Measurements from ENCODE around the gene OR10J1.
"Not testable (repeated sequence)": the region's sequence is repeated elsewhere in the genome, so short reads cannot be mapped to it uniquely, and the experiment has no call there.

The OR10J1 gene

DNA sequence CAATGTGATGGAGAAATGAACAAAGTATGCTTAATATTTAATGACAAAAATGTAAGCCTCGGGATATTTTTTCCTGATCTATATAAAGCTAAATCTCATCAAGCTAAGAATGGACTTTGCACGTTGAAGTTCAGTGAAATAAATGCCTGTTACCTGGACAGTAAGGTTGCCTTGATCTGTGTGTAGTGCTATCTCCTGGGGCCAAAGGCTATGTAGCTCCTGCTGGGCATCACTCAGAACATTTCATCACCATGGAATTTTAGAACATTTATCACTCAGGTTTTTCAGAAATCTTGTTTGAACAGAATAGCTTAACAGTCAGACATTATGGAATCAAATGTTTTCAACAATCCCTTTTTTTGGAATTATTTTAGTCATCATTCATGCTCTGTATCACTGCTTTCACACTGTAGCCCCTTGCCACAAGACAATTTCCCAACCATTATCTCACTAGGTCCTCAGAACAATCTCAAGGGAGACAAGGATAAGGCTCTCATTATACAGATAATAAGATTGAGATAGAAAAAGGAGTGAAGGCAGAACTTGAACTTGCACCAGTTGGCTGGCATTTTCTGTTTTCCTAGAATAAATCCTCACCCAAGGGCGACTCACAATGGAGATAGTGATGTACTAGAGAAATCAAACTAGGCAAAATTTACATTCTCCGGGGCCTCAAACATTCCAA lies 3.7 kb downstream of the OR10J1 start:
- Histone ChIP-seq H3K27me3 (ENCODE audit: low read depth, low read length) (no peaks in the 10 kb centered on the region), H3K9me3 (ENCODE audit: control insufficient read depth in 1 of 2, low read length in 2 of 2) (no peaks in the 10 kb centered on the region), H3K4me3 (ENCODE audit: low read depth in 1 of 2, low read length in 2 of 2) (no peak overlapping the region), H3K4me1 (ENCODE audit: control insufficient read depth in 1 of 2, insufficient read depth in 2 of 2, low read length in 2 of 2) (no peaks in the 10 kb centered on the region), H3K36me3 (ENCODE audit: control insufficient read depth in 1 of 2, insufficient read depth in 2 of 2, low read length in 2 of 2) (no peaks in the 10 kb centered on the region), H3K27ac (ENCODE audit: low read length) (no peak overlapping the region)

DNA sequence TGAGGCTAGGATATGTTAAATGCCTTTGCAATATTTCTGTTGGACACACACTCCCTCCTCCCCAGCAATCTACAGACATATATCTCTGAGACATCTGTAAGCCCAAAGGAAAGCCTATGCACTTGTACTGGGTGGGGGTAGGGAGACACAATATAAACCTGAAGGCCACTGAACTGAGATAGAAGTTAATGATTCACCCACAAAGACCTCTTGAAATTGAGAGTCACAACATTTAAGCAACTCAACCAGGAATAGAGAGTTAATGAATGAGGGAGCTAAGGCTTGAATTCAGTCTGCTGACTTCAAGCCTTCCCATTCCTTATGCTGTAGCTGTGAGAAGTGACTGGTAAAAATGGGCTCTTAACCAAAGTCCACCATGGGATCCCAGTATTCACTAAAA lies 5.0 kb downstream of the OR10J1 start:
- H3K4me3 ChIP-seq (ENCODE audit: low read depth in 1 of 2, low read length in 2 of 2) = no peak overlapping the region
- no peaks in the 10 kb centered on the region for H3K4me1 ChIP-seq (ENCODE audit: control insufficient read depth in 1 of 2, insufficient read depth in 2 of 2, low read length in 2 of 2)
- H3K27ac ChIP-seq (ENCODE audit: low read length) = no peak overlapping the region
- H3K9me3 ChIP-seq (ENCODE audit: control insufficient read depth in 1 of 2, low read length in 2 of 2) = no peaks in the 10 kb centered on the region
- no peaks in the 10 kb centered on the region for H3K27me3 ChIP-seq (ENCODE audit: low read depth, low read length)
- no peaks in the 10 kb centered on the region for H3K36me3 ChIP-seq (ENCODE audit: control insufficient read depth in 1 of 2, insufficient read depth in 2 of 2, low read length in 2 of 2)

DNA sequence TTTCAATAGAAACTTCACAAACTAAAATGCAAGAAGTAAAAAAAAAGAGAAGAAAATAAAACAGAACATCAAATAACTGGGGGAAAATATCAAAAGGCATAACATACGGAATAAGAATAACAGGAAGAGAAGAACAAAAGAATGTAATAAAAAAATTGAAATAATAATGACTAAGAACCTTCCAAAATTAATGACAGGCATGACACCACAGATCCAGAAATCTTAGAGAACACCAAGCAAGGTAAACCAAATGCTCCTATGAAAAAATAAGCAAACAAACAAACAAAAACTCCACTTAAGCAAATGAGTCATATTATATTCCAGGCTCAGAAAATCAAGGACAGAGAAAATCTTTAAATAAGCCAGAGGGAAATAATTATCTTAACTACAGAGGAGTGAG lies 8.7 kb downstream of the OR10J1 start:
- Histone ChIP-seq H3K27me3 (ENCODE audit: low read depth, low read length) (no peaks in the 10 kb centered on the region), H3K9me3 (ENCODE audit: control insufficient read depth in 1 of 2, low read length in 2 of 2) (no peaks in the 10 kb centered on the region), H3K27ac (ENCODE audit: low read length) (no peak overlapping the region), H3K36me3 (ENCODE audit: control insufficient read depth in 1 of 2, insufficient read depth in 2 of 2, low read length in 2 of 2) (no peaks in the 10 kb centered on the region), H3K4me3 (ENCODE audit: low read depth in 1 of 2, low read length in 2 of 2) (no peak overlapping the region), H3K4me1 (ENCODE audit: control insufficient read depth in 1 of 2, insufficient read depth in 2 of 2, low read length in 2 of 2) (no peaks in the 10 kb centered on the region)

DNA sequence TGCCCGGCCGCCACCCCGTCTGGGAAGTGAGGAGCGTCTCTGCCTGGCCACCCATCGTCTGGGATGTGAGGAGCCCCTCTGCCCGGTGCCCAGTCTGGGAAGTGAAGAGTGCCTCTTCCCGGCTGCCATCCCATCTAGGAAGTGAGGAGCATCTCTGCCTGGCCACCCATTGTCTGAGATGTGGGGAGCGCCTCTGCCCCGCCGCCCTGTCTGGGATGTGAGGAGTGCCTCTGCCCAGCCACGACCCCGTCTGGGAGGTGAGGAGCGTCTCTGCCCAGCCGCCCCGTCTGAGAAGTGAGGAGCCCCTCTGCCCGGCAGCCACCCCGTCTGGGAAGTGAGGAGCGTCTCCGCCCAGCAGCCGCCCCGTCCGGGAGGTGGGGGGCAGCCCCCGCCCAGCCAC lies 10.1 kb downstream of the OR10J1 start:
- not testable (repeated sequence) for H3K27ac ChIP-seq (ENCODE audit: low read length); H3K36me3 ChIP-seq (ENCODE audit: control insufficient read depth in 1 of 2, insufficient read depth in 2 of 2, low read length in 2 of 2); H3K4me3 ChIP-seq (ENCODE audit: low read depth in 1 of 2, low read length in 2 of 2); H3K27me3 ChIP-seq (ENCODE audit: low read depth, low read length); H3K4me1 ChIP-seq (ENCODE audit: control insufficient read depth in 1 of 2, insufficient read depth in 2 of 2, low read length in 2 of 2); H3K9me3 ChIP-seq (ENCODE audit: control insufficient read depth in 1 of 2, low read length in 2 of 2)

DNA sequence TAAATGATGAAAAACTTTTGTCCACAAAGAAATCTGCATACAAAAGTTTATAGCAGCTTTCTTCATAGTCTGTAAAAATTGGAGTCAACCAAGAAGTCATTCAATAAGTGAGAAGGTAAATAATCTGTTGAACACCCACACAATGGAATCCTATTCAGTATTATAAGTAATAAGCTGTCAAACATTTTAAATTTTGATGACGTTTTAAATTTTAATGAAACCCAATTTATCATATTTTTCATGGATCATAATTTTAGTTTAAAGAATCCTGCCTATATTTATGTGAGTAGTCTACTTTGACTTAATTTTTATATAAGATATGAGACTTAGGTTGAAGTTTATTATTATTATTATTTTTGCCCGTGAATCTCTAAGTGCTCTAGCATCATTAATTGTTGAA lies 20.0 kb downstream of the OR10J1 start:
- Histone ChIP-seq H3K36me3 (ENCODE audit: control insufficient read depth in 1 of 2, insufficient read depth in 2 of 2, low read length in 2 of 2) (no peaks in the 10 kb centered on the region), H3K27me3 (ENCODE audit: low read depth, low read length) (no peaks in the 10 kb centered on the region), H3K27ac (ENCODE audit: low read length) (no peak overlapping the region), H3K4me3 (ENCODE audit: low read depth in 1 of 2, low read length in 2 of 2) (no peak overlapping the region), H3K9me3 (ENCODE audit: control insufficient read depth in 1 of 2, low read length in 2 of 2) (peaks cover 0 to 6% of the 10 kb centered on the region in 2 donors), H3K4me1 (ENCODE audit: control insufficient read depth in 1 of 2, insufficient read depth in 2 of 2, low read length in 2 of 2) (no peaks in the 10 kb centered on the region)

DNA sequence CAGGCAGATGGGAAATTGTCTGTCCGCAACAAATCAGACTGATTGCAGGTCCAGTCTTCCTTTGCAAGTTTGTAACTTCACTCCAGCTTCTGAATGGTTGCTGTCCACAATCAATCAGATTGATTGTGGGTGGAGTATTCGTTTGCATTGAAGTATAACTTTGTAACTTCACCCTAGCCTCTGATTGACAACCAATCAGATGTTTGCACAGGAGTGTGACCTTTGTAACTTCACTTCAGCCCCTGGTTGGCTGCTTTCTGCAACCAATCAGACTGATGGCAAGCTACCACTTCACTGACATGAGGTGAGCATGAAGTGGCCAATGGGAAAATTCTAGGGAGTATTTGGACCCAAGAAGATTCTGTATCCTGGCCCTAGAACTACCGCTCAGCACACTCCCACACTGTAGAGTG lies 25.7 kb downstream of the OR10J1 start:
- no peak overlapping the region for H3K27ac ChIP-seq (ENCODE audit: low read length)

DNA sequence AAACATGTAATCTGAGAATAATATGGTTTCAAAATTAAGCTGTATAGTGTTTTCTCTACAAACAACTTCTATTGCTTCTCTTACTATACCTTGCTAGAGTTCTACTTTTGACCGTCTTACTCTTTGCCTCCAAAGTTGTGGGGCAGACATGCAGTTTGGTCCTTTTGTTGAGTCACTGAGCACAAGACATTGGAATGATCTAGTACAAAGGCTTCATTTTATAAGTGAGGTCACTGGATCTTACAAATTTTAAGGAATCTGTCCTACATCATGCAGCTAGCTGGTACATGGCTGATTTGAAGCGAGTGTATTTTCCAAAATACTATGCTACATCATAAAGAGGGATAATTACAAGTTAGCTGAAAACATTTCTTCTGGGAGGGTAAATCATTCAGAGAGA lies 28.8 kb downstream of the OR10J1 start:
- Histone ChIP-seq H3K4me1 (ENCODE audit: control insufficient read depth in 1 of 2, insufficient read depth in 2 of 2, low read length in 2 of 2) (peaks cover 0 to 3% of the 10 kb centered on the region in 2 donors), H3K27me3 (ENCODE audit: low read depth, low read length) (no peaks in the 10 kb centered on the region), H3K9me3 (ENCODE audit: control insufficient read depth in 1 of 2, low read length in 2 of 2) (peaks cover 0 to 2% of the 10 kb centered on the region in 2 donors), H3K27ac (ENCODE audit: low read length) (no peak overlapping the region), H3K4me3 (ENCODE audit: low read depth in 1 of 2, low read length in 2 of 2) (no peak overlapping the region), H3K36me3 (ENCODE audit: control insufficient read depth in 1 of 2, insufficient read depth in 2 of 2, low read length in 2 of 2) (no peaks in the 10 kb centered on the region)

More for the DNA sequence above, 25.7 kb downstream of the OR10J1 start:
- Histone ChIP-seq H3K36me3 (ENCODE audit: control insufficient read depth in 1 of 2, insufficient read depth in 2 of 2, low read length in 2 of 2) (no peaks in the 10 kb centered on the region), H3K9me3 (ENCODE audit: control insufficient read depth in 1 of 2, low read length in 2 of 2) (peaks cover 0 to 6% of the 10 kb centered on the region in 2 donors), H3K4me1 (ENCODE audit: control insufficient read depth in 1 of 2, insufficient read depth in 2 of 2, low read length in 2 of 2) (peaks cover 0 to 3% of the 10 kb centered on the region in 2 donors), H3K27me3 (ENCODE audit: low read depth, low read length) (no peaks in the 10 kb centered on the region), H3K4me3 (ENCODE audit: low read depth in 1 of 2, low read length in 2 of 2) (no peak overlapping the region)

DNA sequence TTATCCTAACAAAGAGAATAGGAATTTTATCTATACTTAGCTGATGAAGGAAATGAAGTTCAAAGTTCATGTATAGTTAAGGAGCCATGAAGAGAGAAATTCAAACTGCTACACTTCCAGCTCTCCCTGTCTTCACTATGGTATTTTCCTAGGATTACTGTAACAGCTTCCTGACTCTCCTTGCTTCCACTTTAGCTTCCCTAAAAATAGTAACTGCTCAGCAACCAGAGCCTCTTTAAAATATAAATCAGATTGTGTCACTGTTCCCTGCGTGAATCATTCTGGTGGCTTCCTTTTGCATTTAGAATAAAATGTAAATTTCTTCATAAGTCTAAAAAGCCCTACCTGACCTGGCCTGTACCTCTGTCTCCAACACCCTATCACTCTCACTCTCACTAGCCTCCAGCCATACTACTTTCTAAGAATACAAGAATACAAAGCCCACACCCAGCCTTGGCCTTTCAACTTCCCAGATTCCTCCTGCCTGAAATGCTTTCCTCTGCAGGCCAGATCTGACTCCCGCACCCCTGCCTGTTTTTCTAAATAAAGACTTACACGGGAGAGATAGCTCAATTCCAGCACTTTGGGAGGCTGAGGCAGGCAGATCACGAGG lies 30.5 kb downstream of the OR10J1 start:
- H3K27me3 ChIP-seq (ENCODE audit: low read depth, low read length) = no peaks in the 10 kb centered on the region
- no peaks in the 10 kb centered on the region for H3K9me3 ChIP-seq (ENCODE audit: control insufficient read depth in 1 of 2, low read length in 2 of 2)

DNA sequence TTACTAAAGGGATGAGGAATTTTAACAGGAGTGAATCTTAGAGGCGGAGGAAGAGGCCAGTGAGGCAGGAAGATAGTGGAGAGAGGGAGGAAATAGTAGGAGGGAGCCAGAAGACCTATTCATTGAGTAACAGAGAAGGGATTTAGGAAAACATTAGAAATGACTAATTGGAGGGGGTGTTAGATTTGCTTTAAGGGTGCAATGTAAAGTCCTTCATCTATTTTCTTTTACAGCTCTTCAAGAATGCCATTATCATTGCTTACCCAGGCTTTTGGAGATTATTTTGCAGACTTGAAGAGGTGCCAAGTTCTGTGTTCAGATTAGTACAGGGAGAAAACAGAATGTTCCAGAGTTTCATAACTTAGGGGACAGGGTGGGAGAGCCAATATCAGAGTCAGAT lies 33.8 kb downstream of the OR10J1 start:
- no peak overlapping the region for H3K4me3 ChIP-seq (ENCODE audit: low read depth in 1 of 2, low read length in 2 of 2)
- peaks cover 0 to 3% of the 10 kb centered on the region in 2 donors for H3K4me1 ChIP-seq (ENCODE audit: control insufficient read depth in 1 of 2, insufficient read depth in 2 of 2, low read length in 2 of 2)
- no peak overlapping the region for H3K27ac ChIP-seq (ENCODE audit: low read length)
- H3K27me3 ChIP-seq (ENCODE audit: low read depth, low read length) = no peaks in the 10 kb centered on the region
- H3K9me3 ChIP-seq (ENCODE audit: control insufficient read depth in 1 of 2, low read length in 2 of 2) = no peaks in the 10 kb centered on the region
- no peaks in the 10 kb centered on the region for H3K36me3 ChIP-seq (ENCODE audit: control insufficient read depth in 1 of 2, insufficient read depth in 2 of 2, low read length in 2 of 2)

More for the DNA sequence above, 30.5 kb downstream of the OR10J1 start:
- Histone ChIP-seq H3K36me3 (ENCODE audit: control insufficient read depth in 1 of 2, insufficient read depth in 2 of 2, low read length in 2 of 2) (no peaks in the 10 kb centered on the region), H3K4me3 (ENCODE audit: low read depth in 1 of 2, low read length in 2 of 2) (no peak overlapping the region), H3K27ac (ENCODE audit: low read length) (peak overlapping the region; percentile 5), H3K4me1 (ENCODE audit: control insufficient read depth in 1 of 2, insufficient read depth in 2 of 2, low read length in 2 of 2) (peaks cover 0 to 3% of the 10 kb centered on the region in 2 donors)

DNA sequence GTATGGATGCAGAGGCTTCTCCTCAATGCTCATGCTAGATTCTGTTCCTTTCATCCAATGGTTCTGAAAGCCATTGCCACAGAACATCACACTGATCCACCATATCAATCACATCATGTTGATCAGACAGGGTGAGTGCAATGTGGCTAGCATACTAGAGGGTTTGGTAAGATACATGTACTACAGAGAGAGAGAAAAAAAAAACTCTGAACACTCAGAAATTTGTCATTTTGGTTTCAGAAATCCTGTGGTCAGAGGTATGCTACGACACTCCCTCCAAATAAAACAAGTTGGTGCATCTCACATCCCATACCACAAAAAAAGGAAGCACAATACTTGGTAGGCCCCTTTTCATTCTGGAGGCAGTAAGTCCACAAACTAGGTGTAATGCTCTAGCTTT lies 35.4 kb downstream of the OR10J1 start:
- Histone ChIP-seq H3K9me3 (ENCODE audit: control insufficient read depth in 1 of 2, low read length in 2 of 2) (no peaks in the 10 kb centered on the region), H3K4me1 (ENCODE audit: control insufficient read depth in 1 of 2, insufficient read depth in 2 of 2, low read length in 2 of 2) (no peaks in the 10 kb centered on the region), H3K27me3 (ENCODE audit: low read depth, low read length) (no peaks in the 10 kb centered on the region), H3K27ac (ENCODE audit: low read length) (no peak overlapping the region), H3K4me3 (ENCODE audit: low read depth in 1 of 2, low read length in 2 of 2) (no peak overlapping the region), H3K36me3 (ENCODE audit: control insufficient read depth in 1 of 2, insufficient read depth in 2 of 2, low read length in 2 of 2) (no peaks in the 10 kb centered on the region)

DNA sequence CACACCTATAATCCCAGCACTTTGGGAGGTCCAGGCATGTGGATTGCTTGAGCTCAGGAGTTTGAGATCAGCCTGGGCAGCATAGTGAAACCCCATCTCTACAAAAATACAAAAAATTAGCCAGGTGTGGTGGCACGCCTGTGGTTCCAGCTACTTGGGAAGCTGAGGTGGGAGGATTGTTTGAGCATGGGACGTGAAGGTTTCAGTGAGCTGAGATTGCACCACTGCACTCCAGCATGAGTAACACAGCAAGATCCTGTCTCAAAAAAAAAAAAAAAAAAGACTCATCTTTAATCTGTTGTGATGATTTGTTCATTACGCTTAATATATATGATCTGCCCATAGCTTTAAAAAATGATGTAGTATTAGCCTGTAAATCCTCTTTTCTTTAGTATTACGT lies 44.0 kb downstream of the OR10J1 start:
- H3K4me1 ChIP-seq (ENCODE audit: control insufficient read depth in 1 of 2, insufficient read depth in 2 of 2, low read length in 2 of 2) = no peaks in the 10 kb centered on the region
- H3K9me3 ChIP-seq (ENCODE audit: control insufficient read depth in 1 of 2, low read length in 2 of 2) = peaks cover 0 to 4% of the 10 kb centered on the region in 2 donors
- no peak overlapping the region for H3K27ac ChIP-seq (ENCODE audit: low read length)
- no peaks in the 10 kb centered on the region for H3K27me3 ChIP-seq (ENCODE audit: low read depth, low read length)
- H3K4me3 ChIP-seq (ENCODE audit: low read depth in 1 of 2, low read length in 2 of 2) = no peak overlapping the region
- no peaks in the 10 kb centered on the region for H3K36me3 ChIP-seq (ENCODE audit: control insufficient read depth in 1 of 2, insufficient read depth in 2 of 2, low read length in 2 of 2)
